ENCODE results near the gene MUC5AC.

GRCh38 chr11:1202154-1202775 lies 44.5 kb downstream of the MUC5AC start:
- TF ChIP-seq CTCF (IDR thresholded peaks at IDR 0.05), result no peak
- no peak for TF ChIP-seq POLR2AphosphoS5 (IDR thresholded peaks at IDR 0.05; ENCODE audit: insufficient read depth in 1 of 2, low read depth in 1 of 2)
